SU-DHL-6 (cell line): Measurements from ENCODE around the gene PCDHA5.

Experiments
- H2AFZ ChIP-seq: fragments of 200-600 bp; sonication (generic); 2 replicates; pipeline ENCODE4 v1.6.1; 2014; ENCODE audit warnings: low read depth, mild to moderate bottlenecking, moderate library complexity, mixed read lengths, antibody characterized with exemption, low read length; ENCODE audit not compliant: severe bottlenecking
- H3F3A ChIP-seq: fragments of 200-600 bp; shearing (Covaris generic); 2 replicates; pipeline ENCODE4 v1.6.0; 2016; ENCODE audit warnings: antibody characterized with exemption, mild to moderate bottlenecking; ENCODE audit not compliant: insufficient read depth
- H3K27ac ChIP-seq: fragments of 200-600 bp; sonication (generic); 2 replicates; pipeline ENCODE4 v1.5.1; 2016; ENCODE audit warnings: low read depth, mild to moderate bottlenecking, low read length, moderate library complexity, mixed read lengths
- H3K27me3 ChIP-seq: fragments of 200-600 bp; sonication (generic), shearing (Covaris generic); 2 replicates; pipeline ENCODE4 v1.6.0; 2014; ENCODE audit warnings: mild to moderate bottlenecking, low read length
- H3K36me3 ChIP-seq: fragments of 200-600 bp; sonication (generic); 2 replicates; pipeline ENCODE4 v1.6.1; 2014; ENCODE audit warnings: mild to moderate bottlenecking, low read length, mixed read lengths
- H3K4me2 ChIP-seq: fragments of 300-600, 200-600 bp; shearing (Covaris generic), sonication (generic); 2 replicates; pipeline ENCODE4 v1.6.0; 2014; ENCODE audit warnings: low read length, low read depth, mild to moderate bottlenecking; ENCODE audit not compliant: poor library complexity, severe bottlenecking
- H3K4me3 ChIP-seq: fragments of 200-600 bp; sonication (generic); 2 replicates; pipeline ENCODE4 v1.5.1; 2014; ENCODE audit warnings: antibody characterized with exemption, low read length, mild to moderate bottlenecking, mixed read lengths; ENCODE audit not compliant: insufficient read depth, poor library complexity, severe bottlenecking
- H3K79me2 ChIP-seq: fragments of 200-600 bp; sonication (generic); 2 replicates; pipeline ENCODE4 v1.6.1; 2014; ENCODE audit warnings: mild to moderate bottlenecking, low read length, moderate library complexity; ENCODE audit not compliant: insufficient read depth
- H3K9ac ChIP-seq: fragments of 200-600 bp; sonication (generic); 2 replicates; pipeline ENCODE4 v1.7.0; 2014; ENCODE audit warnings: mild to moderate bottlenecking, low read length
- H3K9me2 ChIP-seq: fragments of 200-600 bp; sonication (generic); replicated peaks from 2 replicates; pipeline ENCODE4 v1.6.1; 2014; ENCODE audit warnings: low read length; ENCODE audit not compliant: insufficient read depth
- H3K9me3 ChIP-seq: fragments of 200-600 bp; sonication (generic); 2 replicates; pipeline ENCODE4 v1.6.1; 2014; ENCODE audit warnings: low read length, mixed read lengths; ENCODE audit not compliant: insufficient read depth
- H4K20me1 ChIP-seq: fragments of 200-600 bp; sonication (generic); 2 replicates; pipeline ENCODE4 v1.6.1; 2014; ENCODE audit warnings: low read depth, mild to moderate bottlenecking, antibody characterized with exemption, low read length, moderate library complexity, mixed read lengths
- EZH2phosphoT487 ChIP-seq: fragments of 200-600 bp; sonication (generic), shearing (Covaris generic); conservative IDR thresholded peaks from 2 replicates; pipeline ENCODE4 v1.6.1; 2018; ENCODE audit warnings: mild to moderate bottlenecking, antibody characterized with exemption, low read length, moderate library complexity, mixed read lengths
- TF ChIP-seq, protein P1 (sequence below): fragments of 200-600 bp; sonication (generic); IDR thresholded peaks from one replicate; pipeline ENCODE4 v1.5.1; 2017; ENCODE audit warnings: antibody characterized with exemption, mild to moderate bottlenecking, low read length, moderate library complexity; ENCODE audit not compliant: insufficient read depth, poor library complexity, severe bottlenecking

The PCDHA5 gene

DNA sequence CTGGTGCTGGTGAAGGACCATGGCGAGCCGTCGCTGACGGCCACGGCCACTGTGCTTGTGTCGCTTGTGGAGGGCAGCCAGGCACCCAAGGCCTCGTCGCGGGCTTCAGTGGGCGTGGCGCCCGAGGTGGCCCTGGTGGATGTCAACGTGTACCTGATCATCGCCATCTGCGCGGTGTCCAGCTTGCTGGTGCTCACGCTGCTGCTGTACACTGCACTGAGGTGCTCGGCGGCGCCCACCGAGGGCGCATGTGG lies 36.5 kb downstream of the PCDHA5 start:
- Histone ChIP-seq H4K20me1 (no peaks in the 10 kb centered on the region), H3K27ac (no peak overlapping the region), H3K36me3 (no peaks in the 10 kb centered on the region), H3K9me3 (no peaks in the 10 kb centered on the region), H2AFZ (no peak overlapping the region), H3K27me3 (no peaks in the 10 kb centered on the region), H3K79me2 (no peaks in the 10 kb centered on the region), H3K9ac (no peak overlapping the region), H3K9me2 (no peaks in the 10 kb centered on the region), H3K4me2 (no peak overlapping the region), H3K4me3 (no peak overlapping the region), H3F3A (no peaks in the 10 kb centered on the region)
- no peak for TF ChIP-seq EZH2phosphoT487
- TF ChIP-seq, protein P1, sequence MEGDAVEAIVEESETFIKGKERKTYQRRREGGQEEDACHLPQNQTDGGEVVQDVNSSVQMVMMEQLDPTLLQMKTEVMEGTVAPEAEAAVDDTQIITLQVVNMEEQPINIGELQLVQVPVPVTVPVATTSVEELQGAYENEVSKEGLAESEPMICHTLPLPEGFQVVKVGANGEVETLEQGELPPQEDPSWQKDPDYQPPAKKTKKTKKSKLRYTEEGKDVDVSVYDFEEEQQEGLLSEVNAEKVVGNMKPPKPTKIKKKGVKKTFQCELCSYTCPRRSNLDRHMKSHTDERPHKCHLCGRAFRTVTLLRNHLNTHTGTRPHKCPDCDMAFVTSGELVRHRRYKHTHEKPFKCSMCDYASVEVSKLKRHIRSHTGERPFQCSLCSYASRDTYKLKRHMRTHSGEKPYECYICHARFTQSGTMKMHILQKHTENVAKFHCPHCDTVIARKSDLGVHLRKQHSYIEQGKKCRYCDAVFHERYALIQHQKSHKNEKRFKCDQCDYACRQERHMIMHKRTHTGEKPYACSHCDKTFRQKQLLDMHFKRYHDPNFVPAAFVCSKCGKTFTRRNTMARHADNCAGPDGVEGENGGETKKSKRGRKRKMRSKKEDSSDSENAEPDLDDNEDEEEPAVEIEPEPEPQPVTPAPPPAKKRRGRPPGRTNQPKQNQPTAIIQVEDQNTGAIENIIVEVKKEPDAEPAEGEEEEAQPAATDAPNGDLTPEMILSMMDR, result no peak

DNA sequence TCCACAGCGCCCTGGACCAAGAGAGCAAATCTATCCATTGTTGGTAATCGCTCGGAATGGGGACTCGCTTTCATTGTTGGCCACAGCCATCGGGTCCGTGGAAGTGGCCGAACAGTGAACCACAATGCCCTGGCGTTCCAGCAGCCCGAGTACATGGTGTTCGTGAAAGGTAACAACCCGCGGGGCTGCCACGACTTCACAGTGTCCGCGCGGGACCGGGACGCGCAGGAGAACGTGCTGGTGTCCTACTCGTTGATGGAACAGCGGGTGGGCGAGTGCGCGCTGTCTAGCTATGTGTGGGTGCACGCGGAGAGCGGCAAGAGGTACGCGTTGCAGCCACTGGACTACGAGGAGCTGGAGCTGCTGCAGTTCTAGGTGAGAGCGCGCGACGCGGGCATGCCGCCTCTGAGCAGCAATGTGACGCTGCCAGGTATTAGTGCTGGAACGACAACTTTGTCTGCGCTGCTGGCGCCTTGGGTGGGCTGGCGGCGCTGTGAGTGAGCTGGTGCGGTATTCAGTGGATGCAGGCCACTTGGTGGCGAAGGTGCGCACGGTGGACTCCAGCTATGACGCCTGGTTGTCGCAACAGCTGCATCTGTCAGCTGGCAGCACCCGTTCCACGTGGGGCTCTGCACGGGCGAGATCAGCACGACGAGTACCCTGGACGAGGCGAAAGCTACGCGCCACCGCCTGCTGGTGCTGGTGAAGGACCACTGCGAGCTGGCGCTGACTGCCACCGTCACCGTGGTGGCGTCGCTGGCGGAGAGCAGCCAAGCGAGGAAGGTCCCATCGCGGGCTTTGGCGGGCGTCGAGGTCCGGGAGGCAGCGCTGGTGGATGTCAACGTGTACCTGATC lies 41.3 kb downstream of the PCDHA5 start:
- Histone ChIP-seq H3K9ac (no peak overlapping the region), H3K9me3 (no peaks in the 10 kb centered on the region), H3K4me3 (no peak overlapping the region), H2AFZ (no peak overlapping the region), H3K4me2 (no peak overlapping the region), H3K79me2 (no peaks in the 10 kb centered on the region), H3K27ac (no peak overlapping the region), H3K9me2 (no peaks in the 10 kb centered on the region), H3F3A (no peaks in the 10 kb centered on the region), H3K27me3 (no peaks in the 10 kb centered on the region), H4K20me1 (no peaks in the 10 kb centered on the region), H3K36me3 (no peaks in the 10 kb centered on the region)
- TF ChIP-seq EZH2phosphoT487, result no peak
- TF ChIP-seq, protein P1, result no peak

DNA sequence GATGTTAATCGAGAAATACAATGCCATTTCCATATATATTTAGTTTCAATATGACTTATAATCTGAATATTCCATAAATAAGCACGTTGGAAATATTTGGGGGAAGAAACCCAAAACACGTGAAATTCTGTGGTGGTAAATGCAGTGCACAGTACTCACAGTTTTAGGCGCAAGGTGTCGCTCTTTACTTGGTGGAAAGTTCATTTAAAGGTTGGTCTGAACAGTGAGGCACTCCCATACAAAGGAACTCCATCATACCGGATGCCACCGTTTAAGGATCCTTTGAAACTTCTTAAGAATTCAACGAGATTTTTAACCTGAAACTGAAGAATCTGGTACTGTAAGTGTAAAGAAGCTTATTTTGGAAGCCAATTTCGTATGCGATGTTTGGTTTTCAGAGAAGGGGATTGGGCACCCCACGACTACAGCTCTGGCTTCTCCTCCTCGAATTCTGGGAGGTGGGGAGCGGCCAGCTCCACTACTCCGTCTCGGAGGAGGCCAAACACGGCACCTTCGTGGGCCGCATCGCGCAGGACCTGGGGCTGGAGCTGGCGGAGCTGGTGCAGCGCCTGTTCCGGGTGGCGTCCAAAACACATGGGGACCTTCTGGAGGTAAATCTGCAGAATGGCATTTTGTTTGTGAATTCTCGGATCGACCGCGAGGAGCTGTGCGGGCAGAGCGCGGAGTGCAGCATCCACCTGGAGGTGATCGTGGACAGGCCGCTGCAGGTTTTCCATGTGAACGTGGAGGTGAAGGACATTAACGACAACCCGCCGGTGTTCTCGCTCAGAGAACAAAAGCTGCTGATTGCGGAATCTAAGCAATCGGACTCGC lies 47.5 kb downstream of the PCDHA5 start, which contains the start of gene PCDHA11:
Gene PCDHA11, plus strand, starts transcription at position 237 of the 834 bp plus-strand sequence. Its CDS starts 147 bp downstream, at position 384.
- H2AFZ ChIP-seq, result no peak within 1 kb of the TSS

DNA sequence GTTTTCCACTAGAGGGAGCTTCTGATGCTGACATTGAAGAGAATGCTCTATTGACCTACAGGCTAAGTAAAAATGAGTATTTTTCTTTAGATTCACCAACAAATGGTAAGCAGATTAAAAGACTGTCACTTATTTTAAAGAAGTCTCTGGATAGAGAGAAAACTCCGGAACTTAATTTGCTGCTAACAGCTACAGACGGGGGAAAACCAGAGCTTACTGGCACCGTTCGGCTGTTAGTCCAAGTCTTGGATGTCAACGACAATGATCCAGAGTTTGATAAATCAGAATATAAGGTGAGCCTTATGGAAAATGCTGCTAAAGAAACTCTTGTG lies 48.1 kb downstream of the PCDHA5 start:
- Histone ChIP-seq H3F3A (no peaks in the 10 kb centered on the region), H3K9me3 (no peaks in the 10 kb centered on the region), H4K20me1 (no peaks in the 10 kb centered on the region), H3K4me3 (no peak overlapping the region), H3K4me2 (no peak overlapping the region), H3K9me2 (no peaks in the 10 kb centered on the region), H2AFZ (no peak overlapping the region), H3K36me3 (no peaks in the 10 kb centered on the region), H3K27me3 (no peaks in the 10 kb centered on the region), H3K9ac (no peak overlapping the region), H3K79me2 (no peaks in the 10 kb centered on the region), H3K27ac (no peak overlapping the region)
- TF ChIP-seq, protein P1, result no peak
- no peak for TF ChIP-seq EZH2phosphoT487

More for the DNA sequence above, 47.5 kb downstream of the PCDHA5 start, which contains the start of gene PCDHA11:
- no peaks in the 10 kb centered on the region for H4K20me1 ChIP-seq
- no peaks in the 10 kb centered on the region for H3K9me2 ChIP-seq
- no peaks in the 10 kb centered on the region for H3F3A ChIP-seq
- H3K36me3 ChIP-seq, result no peaks in the 10 kb centered on the region
- H3K27me3 ChIP-seq, result no peaks in the 10 kb centered on the region
- no peak within 1 kb of the TSS for H3K27ac ChIP-seq
- H3K79me2 ChIP-seq, result no peaks in the 10 kb centered on the region
- TF ChIP-seq EZH2phosphoT487, result no peak
- no peaks in the 10 kb centered on the region for H3K9me3 ChIP-seq
- H3K4me2 ChIP-seq, result no peak within 1 kb of the TSS
- no peak within 1 kb of the TSS for H3K9ac ChIP-seq
- H3K4me3 ChIP-seq, result no peak within 1 kb of the TSS
